HEK293 (cell line): ENCODE data around the gene ADAMTS12.

ENCODE experiments used
- CTCF ChIA-PET: fragments of 350-600 bp; formaldehyde crosslinking; extraction: SDS; loops from one replicate; lab custom pipeline; 2021; ENCODE audit warnings: antibody characterized with exemption; lab: Yijun Ruan, JAX
- POLR2A ChIA-PET: fragments of 300-600 bp; formaldehyde crosslinking; extraction: SDS; loops from one replicate; lab custom pipeline; 2020; ENCODE audit warnings: antibody characterized with exemption, inconsistent platforms; lab: Yijun Ruan, JAX
- H3K27ac ChIP-seq: fragments of 200-500 bp; sonication (Bioruptor generic); 2 replicates; pipeline ENCODE4 v1.5.1; 2014; ENCODE audit warnings: low read depth, low read length, control low read depth, inconsistent platforms; ENCODE audit errors: extremely low read depth
- H3K36me3 ChIP-seq, 2 experiments: fragments of 200-500 bp in 1 of 2; sonication (Bioruptor generic) in 1 of 2; 1 replicate in 1 of 2; 2 replicates in 1 of 2; pipeline ENCODE4 v1.5.1; 2014 to 2017; ENCODE audit warnings: inconsistent platforms in 2 of 2, low read length in 2 of 2; ENCODE audit not compliant: control insufficient read depth in 2 of 2, insufficient read depth in 1 of 2
- H3K4me1 ChIP-seq: fragments of 200-500 bp; sonication (Bioruptor generic); 2 replicates; pipeline ENCODE4 v1.5.1; 2014; ENCODE audit warnings: mild to moderate bottlenecking, low read length, inconsistent platforms; ENCODE audit not compliant: control insufficient read depth, insufficient read depth
- H3K4me3 ChIP-seq: 2 replicates; pipeline ENCODE4 v1.5.1; 2011; ENCODE audit warnings: low read depth, mild to moderate bottlenecking, control low read depth, low read length, moderate library complexity
- H3K9me3 ChIP-seq: fragments of 200-500 bp; sonication (Bioruptor generic); 2 replicates; pipeline ENCODE4 v1.5.1; 2014; ENCODE audit warnings: low read depth, low read length, inconsistent platforms; ENCODE audit not compliant: control insufficient read depth, insufficient read depth
- GLI4 ChIP-seq: fragments of 450-650 bp; formaldehyde crosslinking; IDR thresholded peaks from 2 replicates; pipeline ENCODE4 v1.5.1; 2016; ENCODE audit warnings: missing biosample characterization, missing genetic modification characterization
- GLIS1 ChIP-seq: fragments of 450-650 bp; formaldehyde crosslinking; IDR thresholded peaks from 2 replicates; pipeline ENCODE4 v1.5.1; 2016; ENCODE audit warnings: missing biosample characterization, missing genetic modification characterization
- HOXA7 ChIP-seq: sonication (generic); formaldehyde crosslinking; IDR thresholded peaks from 2 replicates; pipeline ENCODE4 v1.8.1; 2022; ENCODE audit warnings: missing genetic modification reagents, borderline replicate concordance
- OVOL3 ChIP-seq: fragments of 450-650 bp; formaldehyde crosslinking; IDR thresholded peaks from 2 replicates; pipeline ENCODE4 v1.5.1; 2016; ENCODE audit warnings: missing biosample characterization, missing genetic modification characterization
- PRDM6 ChIP-seq: fragments of 450-650 bp; formaldehyde crosslinking; IDR thresholded peaks from 2 replicates; pipeline ENCODE4 v1.5.1; 2017; ENCODE audit warnings: missing biosample characterization, missing genetic modification characterization
- SCRT1 ChIP-seq: fragments of 450-650 bp; formaldehyde crosslinking; IDR thresholded peaks from 2 replicates; pipeline ENCODE4 v1.5.1; 2016; ENCODE audit warnings: missing biosample characterization, missing genetic modification characterization, borderline replicate concordance
- SP7 ChIP-seq: fragments of 450-650 bp; formaldehyde crosslinking; IDR thresholded peaks from 2 replicates; pipeline ENCODE4 v1.5.1; 2016; ENCODE audit warnings: missing biosample characterization, missing genetic modification characterization
- TCF7L2 ChIP-seq: IDR thresholded peaks from 2 replicates; pipeline ENCODE4 v1.6.1; 2011; ENCODE audit warnings: low read depth, mild to moderate bottlenecking, inconsistent platforms, low read length, moderate library complexity, borderline replicate concordance
- ZBTB48 ChIP-seq: fragments of 450-650 bp; formaldehyde crosslinking; IDR thresholded peaks from 2 replicates; pipeline ENCODE4 v1.5.1; 2016; ENCODE audit warnings: missing biosample characterization, missing genetic modification characterization
- ZNF114 ChIP-seq: fragments of 450-650 bp; formaldehyde crosslinking; IDR thresholded peaks from 2 replicates; pipeline ENCODE4 v1.5.0; 2017; ENCODE audit warnings: missing biosample characterization, missing genetic modification characterization
- ZNF133 ChIP-seq: fragments of 450-650 bp; formaldehyde crosslinking; IDR thresholded peaks from 2 replicates; pipeline ENCODE4 v1.5.1; 2016; ENCODE audit warnings: missing biosample characterization, missing genetic modification characterization
- ZNF174 ChIP-seq: fragments of 450-650 bp; formaldehyde crosslinking; IDR thresholded peaks from 2 replicates; pipeline ENCODE4 v1.5.0; 2017; ENCODE audit warnings: missing biosample characterization, mild to moderate bottlenecking, missing genetic modification characterization
- ZNF2 ChIP-seq: fragments of 450-650 bp; formaldehyde crosslinking; IDR thresholded peaks from 2 replicates; pipeline ENCODE4 v1.5.1; 2016; ENCODE audit warnings: missing biosample characterization, missing genetic modification characterization
- ZNF202 ChIP-seq: fragments of 450-650 bp; formaldehyde crosslinking; IDR thresholded peaks from 2 replicates; pipeline ENCODE4 v1.5.1; 2016; ENCODE audit warnings: missing biosample characterization, missing genetic modification characterization, borderline replicate concordance
- ZNF548 ChIP-seq: fragments of 450-650 bp; formaldehyde crosslinking; IDR thresholded peaks from 2 replicates; pipeline ENCODE4 v1.5.1; 2016; ENCODE audit warnings: missing biosample characterization, missing genetic modification characterization
- ZNF600 ChIP-seq: fragments of 450-650 bp; formaldehyde crosslinking; IDR thresholded peaks from 2 replicates; pipeline ENCODE4 v1.5.1; 2016; ENCODE audit warnings: missing biosample characterization, missing genetic modification characterization
- ZNF670 ChIP-seq: fragments of 450-650 bp; formaldehyde crosslinking; IDR thresholded peaks from 2 replicates; pipeline ENCODE4 v1.5.1; 2016; ENCODE audit warnings: missing biosample characterization, missing genetic modification characterization, low read depth
- ZNF747 ChIP-seq: fragments of 450-650 bp; formaldehyde crosslinking; IDR thresholded peaks from 2 replicates; pipeline ENCODE4 v1.5.1; 2016; ENCODE audit warnings: missing biosample characterization, missing genetic modification characterization
- ZNF776 ChIP-seq: fragments of 450-650 bp; formaldehyde crosslinking; IDR thresholded peaks from 2 replicates; pipeline ENCODE4 v1.5.0; 2017; ENCODE audit warnings: missing biosample characterization, missing genetic modification characterization, borderline replicate concordance
- ZNF777 ChIP-seq: fragments of 450-650 bp; formaldehyde crosslinking; IDR thresholded peaks from 2 replicates; pipeline ENCODE4 v1.5.1; 2017; ENCODE audit warnings: missing biosample characterization, missing genetic modification characterization, borderline replicate concordance
- ZNF785 ChIP-seq: fragments of 450-650 bp; formaldehyde crosslinking; IDR thresholded peaks from 2 replicates; pipeline ENCODE4 v1.5.1; 2016; ENCODE audit warnings: missing biosample characterization, missing genetic modification characterization
- TF ChIP-seq, protein P1 (sequence below): fragments of 450-650 bp; formaldehyde crosslinking; IDR thresholded peaks from 2 replicates; pipeline ENCODE4 v1.5.1; 2016; ENCODE audit warnings: missing biosample characterization, missing genetic modification characterization, borderline replicate concordance

The ADAMTS12 gene

DNA sequence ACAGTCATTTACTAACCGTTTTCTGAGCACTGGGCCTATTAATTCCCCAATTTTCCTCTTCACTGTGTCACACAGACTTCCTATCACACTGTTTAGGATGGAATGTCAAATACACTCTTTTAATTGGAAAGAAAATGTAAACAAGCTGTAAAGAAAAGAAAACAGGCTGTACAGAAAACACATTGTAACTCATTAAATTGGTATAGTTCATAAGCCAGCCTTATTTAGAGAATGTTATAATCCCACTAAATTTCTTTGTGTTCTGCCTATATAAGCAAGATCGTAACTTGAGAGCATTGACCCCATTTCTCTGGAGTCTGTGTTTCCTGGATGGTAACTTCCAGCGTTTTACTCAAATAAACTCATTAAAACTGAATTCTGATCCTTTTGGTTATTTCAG, 404.6 kb downstream of the ADAMTS12 start:
- Histone ChIP-seq H3K4me3 (no peak overlapping the region), H3K9me3 (no peaks in the 10 kb centered on the region), H3K27ac (no peak overlapping the region), H3K36me3 (peaks cover 0 to 4% of the 10 kb centered on the region in 2 experiments; a peak in 2 of 3 replicates), H3K4me1 (no peaks in the 10 kb centered on the region)
- ChIA-PET POLR2A (no interaction called here), CTCF (interaction anchor here (0.6 to 0.7 kb wide), 2 partner anchors 177 to 980 kb away, joined by 3 read pairs; no protein-coding TSS in a partner anchor)
- TF ChIP-seq PRDM6 (tag by site-specific recombination) (peak; percentile 39), ZNF174 (tag by site-specific recombination) (no peak)

GRCh38 chr5:33482335-33482734, 409.5 kb downstream of the ADAMTS12 start:
- H3K4me1 ChIP-seq = no peaks in the 10 kb centered on the region
- no peak for TF ChIP-seq ZNF600 (tag by site-specific recombination)
- no peak for TF ChIP-seq ZNF548 (tag by site-specific recombination)
- TF ChIP-seq GLI4 (tag by site-specific recombination) = no peak
- TF ChIP-seq ZNF670 = no peak
- TF ChIP-seq ZNF133 (tag by site-specific recombination) = no peak
- TF ChIP-seq SP7 = no peak
- TF ChIP-seq ZNF777 (tag by site-specific recombination) = no peak
- no peak for TF ChIP-seq ZNF202
- TF ChIP-seq ZNF785 (tag by site-specific recombination) = no peak
- no peak for TF ChIP-seq ZBTB48 (tag by site-specific recombination)
- TF ChIP-seq ZNF2 (tag by site-specific recombination) = no peak
- no peak for TF ChIP-seq OVOL3 (tag by site-specific recombination)
- TF ChIP-seq ZNF114 (tag by site-specific recombination) = no peak
- TF ChIP-seq GLIS1 (tag by site-specific recombination) = no peak
- TF ChIP-seq HOXA7 (CRISPR knock-in tag) = no peak
- TF ChIP-seq ZNF776 (tag by site-specific recombination) = no peak
- TF ChIP-seq, protein P1, sequence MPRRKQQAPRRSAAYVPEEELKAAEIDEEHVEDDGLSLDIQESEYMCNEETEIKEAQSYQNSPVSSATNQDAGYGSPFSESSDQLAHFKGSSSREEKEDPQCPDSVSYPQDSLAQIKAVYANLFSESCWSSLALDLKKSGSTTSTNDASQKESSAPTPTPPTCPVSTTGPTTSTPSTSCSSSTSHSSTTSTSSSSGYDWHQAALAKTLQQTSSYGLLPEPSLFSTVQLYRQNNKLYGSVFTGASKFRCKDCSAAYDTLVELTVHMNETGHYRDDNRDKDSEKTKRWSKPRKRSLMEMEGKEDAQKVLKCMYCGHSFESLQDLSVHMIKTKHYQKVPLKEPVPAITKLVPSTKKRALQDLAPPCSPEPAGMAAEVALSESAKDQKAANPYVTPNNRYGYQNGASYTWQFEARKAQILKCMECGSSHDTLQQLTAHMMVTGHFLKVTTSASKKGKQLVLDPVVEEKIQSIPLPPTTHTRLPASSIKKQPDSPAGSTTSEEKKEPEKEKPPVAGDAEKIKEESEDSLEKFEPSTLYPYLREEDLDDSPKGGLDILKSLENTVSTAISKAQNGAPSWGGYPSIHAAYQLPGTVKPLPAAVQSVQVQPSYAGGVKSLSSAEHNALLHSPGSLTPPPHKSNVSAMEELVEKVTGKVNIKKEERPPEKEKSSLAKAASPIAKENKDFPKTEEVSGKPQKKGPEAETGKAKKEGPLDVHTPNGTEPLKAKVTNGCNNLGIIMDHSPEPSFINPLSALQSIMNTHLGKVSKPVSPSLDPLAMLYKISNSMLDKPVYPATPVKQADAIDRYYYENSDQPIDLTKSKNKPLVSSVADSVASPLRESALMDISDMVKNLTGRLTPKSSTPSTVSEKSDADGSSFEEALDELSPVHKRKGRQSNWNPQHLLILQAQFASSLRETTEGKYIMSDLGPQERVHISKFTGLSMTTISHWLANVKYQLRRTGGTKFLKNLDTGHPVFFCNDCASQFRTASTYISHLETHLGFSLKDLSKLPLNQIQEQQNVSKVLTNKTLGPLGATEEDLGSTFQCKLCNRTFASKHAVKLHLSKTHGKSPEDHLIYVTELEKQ (tag by site-specific recombination) = no peak
- no peak for TF ChIP-seq ZNF747 (tag by site-specific recombination)
- TF ChIP-seq SCRT1 (tag by site-specific recombination) = no peak
- TF ChIP-seq TCF7L2 = no peak
- H3K27ac ChIP-seq = no peak overlapping the region
- H3K4me3 ChIP-seq = no peak overlapping the region
- no peaks in the 10 kb centered on the region for H3K9me3 ChIP-seq
- POLR2A ChIA-PET = no interaction called here
- H3K36me3 ChIP-seq = peaks cover 0 to 9% of the 10 kb centered on the region in 2 experiments; a peak in 2 of 3 replicates
- CTCF ChIA-PET = interaction anchor here (1.0 kb wide), 1 partner anchor 30 kb away, joined by 3 read pairs; no protein-coding TSS in a partner anchor
